Activated CD4-positive, alpha-beta T cell treated with anti-CD3 and anti-CD28 coated beads, Interleukin-2, Interleukin-6, amounts not matched to agents 100 ng/mL and 50 ng/mL, durations not matched to agents 16 hours and 8 hours (primary cell): ENCODE measurements around the gene ARHGAP32.
"Not testable (repeated sequence)": the region's sequence is repeated elsewhere in the genome, so short reads cannot be mapped to it uniquely, and the experiment has no call there.

Source experiments
- DNase-seq: peaks from one replicate; pipeline ENCODE4 v3.0.0-alpha.2; 2020

Gene ARHGAP32

DNA sequence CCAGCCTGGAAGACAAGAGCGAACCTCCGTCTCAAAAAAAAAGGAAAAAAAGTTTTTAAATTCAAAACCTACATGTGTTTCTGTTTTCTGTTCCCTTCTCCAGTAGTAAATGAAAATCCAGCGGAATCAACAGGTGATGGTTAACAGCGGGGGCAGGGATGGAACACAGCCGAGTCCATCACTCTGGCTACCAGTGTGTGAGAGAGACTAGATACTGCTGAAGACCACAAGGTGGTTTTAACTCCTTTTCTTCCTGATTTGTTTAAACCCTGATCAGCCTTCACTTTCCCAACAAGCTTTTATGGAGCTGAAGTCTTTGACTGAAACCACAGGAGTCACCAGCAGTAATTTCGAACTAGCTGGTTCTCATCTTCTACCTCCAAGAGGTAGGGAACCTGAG, 3.6 kb upstream of the ARHGAP32 start:
- DNase-seq = no peak

DNA sequence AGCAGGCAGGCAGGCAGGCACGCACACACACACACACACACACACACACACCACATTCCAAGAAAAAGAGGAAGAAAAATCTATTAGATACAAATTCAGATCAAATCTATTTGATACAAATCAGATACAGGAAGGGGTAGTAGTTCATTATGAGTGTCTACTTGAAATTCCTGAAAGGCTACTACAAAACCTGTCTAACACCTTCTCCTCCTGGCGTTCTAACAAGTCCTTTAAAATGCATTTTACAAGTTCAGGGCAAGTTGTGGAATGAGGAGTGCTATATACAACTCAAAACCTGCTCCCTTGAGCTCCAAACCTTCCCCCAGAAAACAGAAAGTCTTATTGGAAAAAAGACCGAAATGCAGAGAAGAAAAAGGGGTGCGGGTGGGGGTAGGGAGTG, 476 bp downstream of the ARHGAP32 start:
- DNase-seq = no peak

DNA sequence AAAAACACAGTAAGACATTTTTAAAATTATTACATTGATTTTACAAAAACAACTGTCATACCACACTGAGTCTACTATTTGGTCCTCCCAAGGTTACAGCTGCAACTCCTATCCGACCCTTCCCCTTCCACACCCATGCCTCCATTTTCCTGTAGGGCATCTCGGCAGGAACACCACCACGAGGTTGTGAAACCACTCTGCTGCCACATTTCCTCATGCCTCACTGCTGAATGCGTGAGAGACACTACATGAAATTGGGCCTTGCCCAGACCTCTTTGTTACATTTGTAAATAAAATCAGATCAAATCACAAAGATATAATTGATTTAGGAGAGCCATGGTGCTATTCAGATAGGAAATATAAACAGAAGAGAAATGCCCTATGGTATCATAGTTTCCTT, 2.0 kb downstream of the ARHGAP32 start:
- DNase-seq = no peak

DNA sequence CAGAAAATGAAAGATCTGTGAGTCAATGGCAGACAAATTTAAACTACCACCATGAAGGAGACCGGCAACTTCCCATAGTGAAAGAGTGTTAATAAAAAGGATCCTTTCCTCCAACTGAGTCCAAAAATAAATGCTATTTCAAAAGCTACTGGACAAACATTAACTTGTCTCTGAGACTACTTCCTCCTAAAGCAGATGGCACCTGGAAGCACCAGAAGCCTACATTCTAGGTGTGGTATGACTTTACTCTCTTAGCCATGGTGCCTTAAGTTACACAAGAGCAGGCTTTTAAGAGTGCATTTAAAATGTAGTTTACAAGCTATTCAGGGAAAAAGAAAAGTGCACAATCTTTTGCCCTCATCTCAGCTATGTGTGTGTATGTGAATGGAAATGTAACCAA, 2.5 kb downstream of the ARHGAP32 start:
- DNase-seq = no peak

DNA sequence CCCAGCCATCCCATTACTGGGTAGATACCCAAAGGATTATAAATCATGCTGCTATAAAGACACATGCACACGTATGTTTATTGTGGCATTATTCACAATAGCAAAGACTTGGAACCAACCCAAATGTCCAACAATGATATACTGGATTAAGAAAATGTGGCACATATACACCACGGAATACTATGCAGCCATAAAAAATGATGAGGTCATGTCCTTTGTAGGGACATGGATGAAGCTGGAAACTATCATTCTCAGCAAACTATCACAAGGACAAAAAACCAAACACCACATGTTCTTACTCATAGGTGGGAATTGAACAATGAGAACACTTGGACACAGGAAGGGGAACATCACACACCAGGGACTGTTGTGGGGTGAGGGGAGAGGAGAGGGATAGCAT, 7.0 kb downstream of the ARHGAP32 start:
- DNase-seq = not testable (repeated sequence)

DNA sequence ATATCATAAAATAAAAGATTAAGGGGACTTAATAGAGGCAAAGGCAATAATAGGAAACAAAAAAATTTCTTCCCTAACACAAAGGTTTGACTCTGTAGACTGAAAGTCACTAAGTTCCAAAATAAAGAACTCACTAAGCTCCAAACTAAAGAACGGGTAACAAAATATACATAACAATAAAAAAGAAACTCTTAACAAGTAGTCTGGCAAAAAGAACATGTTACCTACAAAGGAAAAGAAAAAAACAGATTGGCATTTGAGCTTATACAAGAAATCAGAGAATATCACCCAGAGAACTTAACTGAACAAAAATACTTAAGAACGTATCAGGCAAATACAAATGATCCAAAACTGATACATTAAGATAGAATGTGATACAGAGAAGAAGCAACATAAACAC, 7.5 kb downstream of the ARHGAP32 start:
- no peak for DNase-seq

DNA sequence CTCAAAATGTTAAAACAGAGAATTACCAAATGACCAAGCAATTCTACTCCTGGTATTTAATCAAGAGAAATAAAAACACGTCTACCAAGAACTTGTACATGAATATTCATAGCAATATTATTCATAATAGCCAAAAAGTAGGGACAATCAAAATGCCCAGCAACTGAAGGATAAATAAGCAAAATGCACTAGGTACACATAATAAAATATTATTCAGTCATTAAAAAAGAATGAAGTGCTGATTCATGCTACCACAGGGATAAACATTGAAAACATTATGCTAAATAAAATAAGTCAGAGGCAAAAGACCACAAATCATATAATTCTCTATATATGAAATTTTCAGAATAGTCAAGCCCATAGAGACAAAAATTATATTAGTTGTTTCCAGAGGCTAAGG, 24.8 kb downstream of the ARHGAP32 start:
- DNase-seq = no peak

DNA sequence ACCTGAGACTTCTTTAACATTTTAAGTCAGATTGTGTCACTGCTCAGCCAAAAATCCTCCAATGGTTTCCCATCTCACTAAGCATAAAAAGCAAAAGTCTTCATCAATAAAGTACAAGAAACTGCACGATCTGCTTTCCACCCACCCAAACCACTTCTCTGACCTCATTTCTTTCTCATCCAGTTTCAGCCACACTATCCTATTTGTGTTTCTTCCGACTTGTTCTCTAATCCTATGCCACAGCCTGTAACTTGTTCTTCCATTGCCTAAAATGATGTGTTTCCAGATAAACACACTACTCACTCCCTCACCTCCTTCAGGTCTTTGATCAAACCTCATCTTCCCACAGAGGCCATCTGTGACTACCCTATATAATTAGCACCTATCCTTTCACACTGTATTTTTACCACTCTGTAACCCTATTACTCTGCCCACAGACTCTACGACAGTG, 28.4 kb downstream of the ARHGAP32 start:
- DNase-seq = no peak

DNA sequence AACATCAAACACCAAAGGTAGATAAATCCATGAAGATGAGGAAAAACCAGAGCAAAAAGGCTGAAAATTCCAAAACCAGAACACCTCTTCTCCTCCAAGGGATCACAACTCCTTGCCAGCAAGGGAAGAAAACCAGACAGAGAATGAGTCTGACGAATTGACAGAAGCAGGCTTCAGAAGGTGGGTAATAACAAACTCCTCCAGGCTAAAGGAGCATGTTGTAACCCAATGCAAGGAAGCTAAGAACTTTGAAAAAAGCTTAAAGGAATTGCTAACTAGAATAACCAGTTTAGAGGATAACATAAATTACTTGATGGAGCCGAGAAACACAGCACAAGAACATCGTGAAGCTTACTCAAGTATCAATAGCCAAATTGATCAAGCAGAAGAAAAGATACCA, 35.0 kb downstream of the ARHGAP32 start:
- not testable (repeated sequence) for DNase-seq

DNA sequence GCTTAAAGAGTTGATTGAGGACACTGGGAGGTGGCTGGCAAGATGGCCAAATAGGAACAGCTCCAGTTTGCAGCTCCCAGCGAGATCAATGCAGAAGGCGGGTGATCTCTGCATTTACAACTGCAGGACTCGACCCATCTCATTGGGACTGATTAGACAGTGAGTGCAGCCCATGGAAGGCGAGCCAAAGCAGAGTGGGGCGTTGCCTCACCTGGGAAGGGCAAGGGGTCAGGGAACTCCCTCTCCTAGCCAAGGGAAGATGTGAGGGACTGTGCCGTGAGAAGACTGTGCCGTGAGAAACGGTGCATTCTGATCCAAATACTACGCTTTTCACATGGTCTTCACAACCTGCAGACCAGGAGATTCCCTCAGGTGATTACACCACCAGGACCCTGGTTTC, 36.4 kb downstream of the ARHGAP32 start:
- no peak for DNase-seq

DNA sequence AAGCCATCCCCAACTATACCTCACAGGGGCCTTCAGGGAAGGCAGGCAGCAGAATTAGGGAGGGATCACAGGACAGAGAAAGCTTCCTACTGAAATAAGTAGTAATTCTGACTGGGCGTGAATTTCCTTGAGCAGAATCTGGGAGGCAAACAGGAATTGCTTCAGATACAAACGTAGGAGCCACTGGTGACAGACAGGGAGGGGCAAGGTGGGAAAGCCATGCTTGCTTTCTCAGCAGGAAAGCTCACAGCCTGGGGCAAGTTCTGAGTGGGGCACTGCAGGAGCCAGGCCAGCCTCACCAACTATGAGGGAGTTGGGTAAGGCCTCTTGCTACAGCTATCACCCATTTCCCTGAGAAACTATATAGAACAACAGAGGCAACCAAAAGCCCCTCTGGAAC, 43.6 kb downstream of the ARHGAP32 start:
- DNase-seq = no peak

DNA sequence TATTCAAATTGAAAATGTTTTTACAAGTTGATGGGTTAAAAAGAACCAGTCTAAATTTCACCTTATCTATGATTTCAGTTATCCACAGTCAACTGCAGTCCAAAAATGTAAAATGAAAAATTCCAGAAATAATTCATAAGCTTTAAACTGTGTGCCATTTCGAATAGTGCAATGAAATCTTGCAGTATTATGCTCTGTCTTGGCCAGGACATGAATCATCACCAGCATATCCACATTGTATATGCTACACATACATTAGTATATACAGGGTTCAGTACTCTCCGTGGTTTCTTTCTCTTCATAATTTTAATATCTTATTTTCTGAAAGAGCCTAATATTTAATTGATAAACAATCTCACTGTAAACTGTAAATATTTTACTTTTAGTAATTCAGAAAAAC, 45.9 kb downstream of the ARHGAP32 start:
- DNase-seq = no peak

DNA sequence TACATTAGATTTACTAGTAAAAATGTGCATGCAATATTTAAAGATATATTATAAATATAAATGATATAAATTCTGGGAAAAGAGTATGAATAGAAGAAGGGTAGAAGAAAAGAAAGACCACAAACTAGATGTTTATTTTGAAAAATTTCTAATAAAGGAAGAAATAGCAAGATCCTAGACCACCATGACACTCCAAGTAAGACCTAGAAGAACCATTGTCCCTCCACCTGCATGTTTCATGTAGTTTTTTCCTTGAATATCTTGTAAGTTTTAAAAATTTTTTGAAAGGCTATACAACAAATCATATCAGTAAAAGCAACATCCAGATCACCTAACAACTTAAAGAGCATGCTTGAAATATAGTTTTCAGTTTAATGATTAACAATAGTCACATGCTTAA, 46.8 kb downstream of the ARHGAP32 start:
- no peak for DNase-seq

DNA sequence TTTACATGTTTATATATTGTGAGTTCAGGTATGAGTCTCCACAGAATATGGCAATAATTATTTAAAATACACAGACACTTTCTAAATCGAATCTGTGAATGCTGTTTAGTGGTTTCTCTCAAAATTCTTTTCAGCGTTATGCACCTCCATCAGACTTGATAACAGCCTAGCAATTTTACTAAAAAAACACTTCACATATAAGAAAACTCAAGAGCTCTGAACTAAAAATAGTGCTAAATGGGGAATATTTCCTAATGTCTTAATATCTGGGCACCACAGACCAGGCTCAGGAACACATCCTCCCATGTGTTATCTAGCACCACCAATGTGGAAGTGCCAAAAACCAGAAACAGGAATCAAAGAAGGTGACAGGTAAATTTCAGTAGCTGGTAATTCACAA, 47.9 kb downstream of the ARHGAP32 start:
- DNase-seq = no peak

DNA sequence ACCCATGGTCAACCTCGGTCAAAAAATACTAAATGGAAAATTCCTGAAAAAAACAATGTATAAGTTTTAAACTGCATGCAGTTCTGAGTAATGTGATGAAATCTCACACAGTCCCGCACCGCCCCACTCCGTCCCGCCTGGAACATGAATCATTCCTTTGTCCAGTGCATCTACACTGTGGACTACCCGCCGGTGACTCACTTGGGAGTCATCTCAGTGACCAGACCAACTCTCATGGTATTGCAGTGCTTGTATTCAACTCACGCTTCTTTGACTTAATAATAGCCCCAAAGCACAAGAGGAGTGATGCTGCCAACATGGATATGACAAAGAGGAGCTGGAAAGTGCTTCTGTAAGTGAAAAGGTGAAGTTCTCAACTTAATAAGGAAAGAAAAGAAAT, 48.8 kb downstream of the ARHGAP32 start:
- no peak for DNase-seq

DNA sequence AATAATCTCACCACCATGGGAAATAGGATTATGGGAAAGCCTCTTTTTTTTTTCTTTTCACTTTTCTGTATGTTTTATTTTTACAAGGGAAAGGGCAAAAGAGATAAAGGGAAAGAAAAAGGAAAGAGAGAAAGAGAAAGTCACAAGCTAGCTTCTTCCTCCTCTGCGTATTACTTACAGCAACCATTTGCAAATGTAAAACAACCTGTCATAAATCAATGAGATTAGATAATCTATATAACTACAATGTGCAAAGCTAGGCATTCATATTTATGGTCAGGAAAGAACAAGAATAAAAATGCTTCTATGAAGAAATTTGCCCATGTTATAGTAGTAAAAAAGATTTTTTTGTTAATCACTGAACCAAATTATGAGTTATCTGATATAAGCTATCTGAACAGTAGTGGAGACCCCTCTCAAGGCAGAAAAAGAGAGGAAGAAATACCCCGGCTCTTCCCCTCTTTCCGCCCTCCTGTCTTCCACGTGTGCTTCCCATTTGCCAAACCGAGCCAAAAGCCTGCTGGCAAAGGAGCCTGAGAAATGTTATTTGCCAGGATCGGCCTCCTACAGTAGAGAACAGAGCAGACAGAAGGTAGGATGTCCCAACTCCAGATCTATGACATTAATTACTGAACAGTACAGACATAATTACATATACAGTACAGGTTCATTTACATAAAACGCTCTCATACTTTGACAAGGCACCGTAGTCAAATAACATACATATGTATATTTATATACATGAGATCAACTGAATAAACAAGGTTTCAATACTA, 50.2 kb downstream of the ARHGAP32 start:
- DNase-seq = no peak

DNA sequence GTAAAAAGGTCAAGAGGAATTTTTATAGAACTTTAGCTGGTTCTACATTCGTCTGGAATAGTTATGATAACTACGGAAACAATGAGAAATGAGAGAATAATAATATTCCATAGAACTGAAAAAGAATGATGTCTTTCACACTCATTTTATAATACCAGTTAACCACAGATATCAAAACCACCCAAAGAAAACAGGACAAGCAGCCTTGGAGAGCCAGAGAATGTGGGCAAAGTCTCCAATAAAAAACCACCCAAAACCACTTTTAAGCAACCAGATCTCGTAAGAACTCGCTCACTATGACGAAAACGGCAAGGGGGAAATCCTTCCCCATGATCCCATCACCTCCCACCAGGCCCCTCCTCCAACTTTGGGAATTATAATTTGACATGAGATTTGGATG, 60.8 kb downstream of the ARHGAP32 start:
- no peak for DNase-seq

DNA sequence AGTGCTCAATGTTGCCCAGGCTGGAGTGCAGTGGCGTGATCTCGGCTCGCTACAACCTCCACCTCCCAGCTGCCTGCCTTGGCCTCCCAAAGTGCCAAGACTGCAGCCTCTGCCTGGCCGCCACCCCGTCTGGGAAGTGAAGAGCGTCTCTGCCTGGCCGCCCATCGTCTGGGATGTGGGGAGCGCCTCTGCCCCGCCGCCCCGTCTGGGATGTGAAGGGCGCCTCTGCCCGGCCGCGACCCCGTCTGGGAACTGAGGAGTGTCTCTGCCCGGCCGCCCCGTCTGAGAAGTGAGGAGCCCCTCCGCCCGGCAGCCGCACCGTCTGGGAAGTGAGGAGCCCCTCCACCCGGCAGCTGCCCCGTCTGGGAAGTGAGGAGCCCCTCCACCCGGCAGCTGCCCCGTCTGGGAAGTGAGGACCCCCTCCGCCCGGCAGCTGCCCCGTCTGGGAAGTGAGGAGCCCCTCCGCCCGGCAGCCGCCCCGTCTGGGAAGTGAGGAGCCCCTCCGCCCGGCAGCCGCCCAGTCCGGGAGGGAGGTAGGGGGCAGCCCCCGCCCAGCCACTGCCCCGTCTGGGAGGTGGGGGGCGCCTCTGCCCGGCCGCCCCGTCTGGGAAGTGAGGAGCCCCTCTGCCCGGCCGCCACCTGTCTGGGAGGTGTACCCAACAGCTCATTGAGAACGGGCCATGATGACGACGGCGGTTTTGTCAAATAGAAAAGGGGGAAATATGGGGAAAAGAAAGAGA, 63.1 kb downstream of the ARHGAP32 start:
- DNase-seq = not testable (repeated sequence)

DNA sequence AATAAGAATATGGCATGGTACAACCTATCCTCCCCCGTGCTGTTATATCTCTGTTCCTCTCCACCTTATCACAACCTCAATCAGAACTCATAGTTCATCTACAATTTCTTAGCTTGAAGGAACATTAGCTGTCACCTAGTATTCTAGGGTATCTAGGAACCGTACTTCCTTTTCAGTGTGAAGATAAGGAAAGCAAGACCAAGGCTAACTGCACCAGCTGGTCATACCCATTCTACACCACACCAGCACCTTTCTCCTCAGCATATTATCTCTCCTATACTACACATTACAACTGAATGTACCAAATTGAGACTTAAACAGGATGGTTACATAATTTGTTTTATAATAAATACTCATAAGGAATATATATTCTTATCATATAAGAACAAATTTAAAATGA, 73.1 kb downstream of the ARHGAP32 start:
- DNase-seq = no peak

DNA sequence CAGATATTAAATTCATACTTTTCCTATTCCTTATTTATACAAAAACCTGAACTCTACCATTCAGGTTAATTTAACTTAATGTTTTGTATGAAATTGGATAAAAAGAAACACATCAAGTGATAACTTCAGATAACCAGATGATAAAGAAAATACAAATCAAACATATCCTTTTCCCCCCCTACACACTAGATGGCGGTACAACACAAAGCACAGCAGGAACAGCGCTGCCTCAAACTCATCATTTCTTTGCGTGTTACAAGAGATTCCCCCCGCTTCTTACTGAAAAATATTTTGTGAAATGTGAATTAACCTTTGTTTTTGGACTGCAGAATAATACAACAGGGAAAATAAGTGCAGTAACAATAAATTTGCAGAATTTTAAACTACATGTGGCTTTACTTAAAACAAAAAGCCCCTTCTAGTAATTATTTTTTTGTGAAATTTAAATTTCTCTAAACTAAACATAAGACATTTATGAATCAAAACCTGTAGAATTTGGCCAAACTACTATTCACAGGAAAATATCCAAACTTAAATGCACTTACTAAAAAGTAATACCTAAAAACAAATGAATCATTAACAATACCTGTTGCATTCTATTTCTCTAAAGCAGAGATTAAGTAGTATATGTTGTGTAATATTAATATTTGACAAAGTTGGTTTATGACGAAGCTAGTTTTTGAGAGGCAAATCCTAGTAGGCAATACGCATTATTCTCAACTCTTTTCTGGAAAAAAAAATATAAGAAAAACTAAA, 74.4 kb downstream of the ARHGAP32 start:
- peak; percentile 60 for DNase-seq

DNA sequence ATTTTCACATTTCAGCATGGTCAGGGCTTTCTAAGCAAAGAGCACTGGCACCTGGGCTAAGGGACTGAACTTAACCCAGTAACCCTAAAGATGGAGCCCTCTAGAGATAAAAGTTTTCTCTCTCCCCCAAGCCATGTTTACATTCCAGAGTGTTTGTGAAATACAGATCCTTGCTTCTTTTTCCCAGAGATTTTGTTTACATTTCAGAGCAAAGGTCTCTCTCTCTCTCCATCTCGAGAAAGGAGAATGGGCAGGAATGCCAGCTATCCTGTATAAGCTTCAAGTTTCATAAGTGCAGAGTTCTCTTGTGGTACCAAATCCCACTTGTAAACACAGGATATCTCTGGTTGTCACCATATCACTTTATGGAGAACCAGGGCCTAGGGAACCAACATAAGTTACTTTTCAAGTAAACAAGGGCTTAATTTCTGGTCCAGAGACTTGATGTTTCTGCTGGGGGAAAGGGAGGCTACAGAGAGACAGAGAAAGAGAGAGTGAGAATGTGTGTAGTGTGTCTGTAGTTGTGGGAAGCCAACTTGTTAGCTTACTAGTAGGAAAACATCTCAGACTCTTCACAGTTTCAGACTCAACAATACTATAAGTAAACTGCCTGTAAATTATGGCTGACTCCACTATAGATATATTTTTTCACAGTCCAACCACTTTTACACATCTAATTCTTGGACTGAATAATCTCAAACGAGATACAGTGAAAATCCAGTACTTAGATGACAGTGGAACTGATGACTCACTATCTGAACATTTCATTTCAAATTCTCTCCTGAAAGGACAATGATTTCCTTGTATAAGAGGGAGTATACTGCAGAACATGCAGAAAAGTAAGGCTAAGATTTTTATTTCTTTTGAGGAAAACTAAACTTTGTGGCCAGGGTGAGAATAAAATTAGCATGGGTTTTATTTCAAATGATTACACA, 76.2 kb downstream of the ARHGAP32 start:
- peak; percentile 23 for DNase-seq

DNA sequence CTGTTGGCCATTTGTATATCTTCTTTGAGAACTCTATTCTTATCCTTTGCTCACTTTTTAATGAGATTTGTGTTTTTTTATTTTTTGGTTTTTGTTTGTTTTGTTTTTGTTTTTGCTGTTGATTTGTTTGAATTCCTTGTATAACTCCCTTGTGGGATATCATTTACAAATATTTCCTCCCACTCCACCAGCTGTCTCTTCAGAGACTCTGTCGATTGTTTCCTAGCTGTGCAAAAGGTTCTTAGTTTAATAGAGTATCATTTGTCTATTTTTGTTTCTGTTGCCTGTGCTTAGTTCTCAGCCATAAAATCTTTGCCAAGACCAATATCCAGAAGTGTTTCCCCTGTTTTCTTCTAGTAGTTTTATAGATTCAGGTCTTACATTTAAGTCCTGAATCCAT, 82.4 kb downstream of the ARHGAP32 start:
- no peak for DNase-seq

DNA sequence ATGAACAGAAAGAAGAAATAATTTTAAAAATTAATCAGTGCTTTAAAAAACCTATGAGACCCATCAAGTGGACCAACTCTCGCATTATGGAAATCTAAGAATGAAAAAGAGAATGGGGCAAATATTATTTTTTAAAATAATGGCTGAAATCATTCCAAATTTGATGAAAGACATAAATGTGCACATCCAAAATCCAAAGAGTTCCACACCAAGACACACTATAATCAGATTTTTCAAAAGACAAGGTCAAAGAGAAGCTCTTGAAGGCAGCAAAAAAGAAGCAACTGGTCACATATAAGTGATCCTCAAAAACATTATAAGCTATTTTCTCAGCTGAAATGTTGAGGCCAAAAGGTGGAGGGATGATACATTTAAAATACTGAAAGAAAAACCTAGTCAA, 85.3 kb downstream of the ARHGAP32 start:
- no peak for DNase-seq
